Epithelial cell of esophagus (primary cell): ENCODE results near the gene OSBPL1A.
"Not testable (repeated sequence)": the region's sequence is repeated elsewhere in the genome, so short reads cannot be mapped to it uniquely, and the experiment has no call there.

ENCODE experiments used
- DNase-seq: peaks from one replicate; pipeline ENCODE4 v3.0.0; 2010; ENCODE audit warnings: low read depth
- H3K4me3 ChIP-seq: 2 replicates; pipeline ENCODE4 v1.5.1; 2011; ENCODE audit warnings: mild to moderate bottlenecking, low read length, control low read depth
- TF ChIP-seq, protein P1 (sequence below): IDR thresholded peaks from 2 replicates; pipeline ENCODE4 v1.5.1; 2011; ENCODE audit warnings: low read depth, mild to moderate bottlenecking, low read length, control low read depth, inconsistent platforms; ENCODE audit not compliant: insufficient read depth; ENCODE audit errors: missing control alignments

OSBPL1A gene

GRCh38 chr18:24386681-24387080 lies 10.9 kb downstream of the OSBPL1A start:
- no peak overlapping the region for H3K4me3 ChIP-seq
- TF ChIP-seq, protein P1, sequence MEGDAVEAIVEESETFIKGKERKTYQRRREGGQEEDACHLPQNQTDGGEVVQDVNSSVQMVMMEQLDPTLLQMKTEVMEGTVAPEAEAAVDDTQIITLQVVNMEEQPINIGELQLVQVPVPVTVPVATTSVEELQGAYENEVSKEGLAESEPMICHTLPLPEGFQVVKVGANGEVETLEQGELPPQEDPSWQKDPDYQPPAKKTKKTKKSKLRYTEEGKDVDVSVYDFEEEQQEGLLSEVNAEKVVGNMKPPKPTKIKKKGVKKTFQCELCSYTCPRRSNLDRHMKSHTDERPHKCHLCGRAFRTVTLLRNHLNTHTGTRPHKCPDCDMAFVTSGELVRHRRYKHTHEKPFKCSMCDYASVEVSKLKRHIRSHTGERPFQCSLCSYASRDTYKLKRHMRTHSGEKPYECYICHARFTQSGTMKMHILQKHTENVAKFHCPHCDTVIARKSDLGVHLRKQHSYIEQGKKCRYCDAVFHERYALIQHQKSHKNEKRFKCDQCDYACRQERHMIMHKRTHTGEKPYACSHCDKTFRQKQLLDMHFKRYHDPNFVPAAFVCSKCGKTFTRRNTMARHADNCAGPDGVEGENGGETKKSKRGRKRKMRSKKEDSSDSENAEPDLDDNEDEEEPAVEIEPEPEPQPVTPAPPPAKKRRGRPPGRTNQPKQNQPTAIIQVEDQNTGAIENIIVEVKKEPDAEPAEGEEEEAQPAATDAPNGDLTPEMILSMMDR = no peak
- DNase-seq = no peak

GRCh38 chr18:24381126-24381525 lies 16.5 kb downstream of the OSBPL1A start:
- DNase-seq = no peak
- TF ChIP-seq, protein P1 = no peak
- H3K4me3 ChIP-seq = no peak overlapping the region

DNA sequence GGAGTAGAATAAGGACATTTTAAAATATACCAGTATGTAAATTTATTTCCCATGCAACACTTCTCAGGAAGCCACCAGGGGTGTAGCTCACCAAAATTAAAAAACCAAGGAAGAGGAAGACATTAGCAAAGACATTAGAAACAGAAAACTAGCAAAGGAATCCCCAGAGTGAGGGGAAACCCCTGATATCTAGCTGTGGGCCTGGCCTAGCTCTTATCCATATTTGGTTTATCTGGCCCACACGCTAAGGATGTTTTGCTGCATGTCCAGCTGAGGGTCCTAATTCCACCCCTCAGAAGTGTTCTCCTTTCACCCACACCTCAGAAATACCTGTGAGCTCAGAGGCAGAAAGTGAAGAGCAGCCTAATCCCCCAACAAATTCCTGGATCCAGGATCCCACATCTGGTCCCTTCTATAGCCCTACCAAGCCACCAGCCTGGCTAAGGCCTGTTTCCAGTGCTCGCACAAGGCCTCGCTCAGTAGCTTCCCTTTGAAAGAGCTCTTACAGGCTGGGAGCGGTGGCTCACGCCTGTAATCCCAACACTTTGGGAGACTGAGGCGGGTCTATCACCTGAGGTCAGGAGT lies 17.4 kb downstream of the OSBPL1A start:
- TF ChIP-seq, protein P1 = no peak
- no peak for DNase-seq

GRCh38 chr18:24378598-24378997 lies 19.0 kb downstream of the OSBPL1A start:
- no peak for DNase-seq
- TF ChIP-seq, protein P1 = no peak
- no peak overlapping the region for H3K4me3 ChIP-seq

More for the DNA sequence above, 17.4 kb downstream of the OSBPL1A start:
- H3K4me3 ChIP-seq = no peak overlapping the region

DNA sequence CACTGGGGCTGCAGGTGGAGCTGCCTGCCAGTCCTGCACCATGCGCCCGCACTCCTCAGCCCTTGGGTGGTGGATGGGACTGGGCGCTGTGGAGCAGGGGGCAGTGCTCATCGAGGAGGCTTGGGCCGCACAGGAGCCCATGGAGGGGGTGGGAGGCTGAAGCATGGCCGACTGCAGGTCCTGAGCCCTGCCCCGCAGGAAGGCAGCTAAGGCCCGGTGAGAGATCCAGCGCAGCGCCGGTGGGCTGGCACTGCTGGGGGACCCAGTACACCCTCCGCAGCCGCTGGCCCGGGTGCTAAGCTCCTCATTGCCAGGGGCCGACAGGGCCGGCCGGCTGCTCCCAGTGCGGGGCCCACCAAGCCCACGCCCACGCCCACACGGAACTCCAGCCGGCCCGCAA lies 21.1 kb downstream of the OSBPL1A start:
- not testable (repeated sequence) for DNase-seq, H3K4me3 ChIP-seq

- DNase-seq = peak; percentile 47
- H3K4me3 ChIP-seq = no peak overlapping the region
- TF ChIP-seq, protein P1 = no peak
Observed at GRCh38 chr18:24373328-24373727, 24.3 kb downstream of the OSBPL1A start.

DNA sequence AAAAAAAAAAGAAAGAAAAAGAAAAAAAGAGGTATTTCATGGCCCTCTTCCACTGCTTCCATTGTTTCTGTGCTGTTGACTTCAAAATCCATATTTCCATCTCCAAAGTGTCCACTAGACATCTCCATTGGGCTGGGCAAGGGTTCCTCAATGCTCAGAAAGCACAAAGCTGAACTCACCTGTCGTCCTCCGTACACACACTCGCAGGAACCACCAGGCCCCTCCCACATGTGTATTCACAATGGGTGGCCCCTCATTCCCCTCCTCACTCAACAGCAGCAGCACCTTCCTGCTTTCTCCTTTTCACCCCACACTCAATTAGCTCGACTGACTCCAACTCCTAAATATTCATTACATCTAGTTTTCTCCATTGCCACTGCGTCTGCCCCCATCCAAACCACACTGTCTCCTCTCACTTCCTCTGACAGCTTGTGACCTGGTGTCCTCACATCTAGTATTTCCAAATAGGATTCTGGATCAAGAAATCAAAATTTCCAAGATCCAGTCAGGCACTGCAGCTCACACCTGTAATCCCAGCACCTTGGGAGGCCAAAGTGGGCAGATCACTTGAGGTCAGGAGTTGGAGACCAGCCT lies 25.2 kb downstream of the OSBPL1A start:
- TF ChIP-seq, protein P1 = no peak
- H3K4me3 ChIP-seq = no peak overlapping the region
- DNase-seq = no peak
